ENCODE data around the gene RBM34.
"Not testable (repeated sequence)": the region's sequence is repeated elsewhere in the genome, so short reads cannot be mapped to it uniquely, and the experiment has no call there.

RBM34 gene

GRCh38 chr1:235160957-235161684, at the start of gene RBM34:
RBM34 (minus strand) TSS chr1:235161250; CDS start chr1:235161226, 24 bp downstream.
- peak; percentile 94 for DNase-seq

DNA sequence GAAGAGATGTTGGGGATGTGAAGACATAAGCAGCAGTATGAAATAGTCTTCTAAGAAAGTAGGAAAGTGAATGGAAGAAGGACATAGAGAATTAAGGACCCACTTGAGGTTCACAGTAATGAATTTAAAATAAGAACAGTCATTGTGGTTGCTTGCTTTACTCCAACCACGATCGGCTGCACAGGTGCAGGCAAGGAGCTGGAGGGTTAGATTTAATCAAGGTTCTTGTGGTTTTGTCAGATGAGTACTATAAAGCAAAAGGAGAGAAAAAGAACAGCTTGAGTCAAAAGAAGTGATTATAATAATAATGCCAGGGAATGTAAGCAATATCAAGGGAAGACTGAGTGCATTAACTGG, 46.1 kb upstream of the RBM34 start:
- DNase-seq, result no peak

- no peak for DNase-seq
Observed at GRCh38 chr1:235206533-235207208, 45.6 kb upstream of the RBM34 start.

DNA sequence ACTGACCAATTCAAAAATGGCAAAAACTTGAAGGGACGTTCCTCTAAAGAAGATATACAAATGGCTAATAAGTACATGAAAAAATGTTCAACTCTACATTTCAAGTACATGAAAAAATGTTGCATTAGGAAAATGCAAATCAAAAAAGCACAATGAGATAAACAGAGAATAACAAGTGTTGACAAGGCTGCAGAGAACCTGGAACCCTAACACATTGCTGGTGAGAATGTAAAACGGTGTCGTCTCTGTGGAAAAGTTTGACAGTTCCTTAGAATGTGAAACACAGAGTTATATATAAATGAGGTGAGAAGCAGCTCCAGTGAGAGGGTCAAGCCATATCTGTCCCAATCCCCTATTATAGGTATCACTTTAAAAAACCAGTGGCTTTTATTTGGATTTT, 44.6 kb upstream of the RBM34 start:
- DNase-seq, result no peak

GRCh38 chr1:235203428-235203827, 42.4 kb upstream of the RBM34 start:
- DNase-seq, result no peak

- not testable (repeated sequence) for DNase-seq
Observed at GRCh38 chr1:235202447-235202846, 41.4 kb upstream of the RBM34 start.

- DNase-seq, result no peak
Observed at GRCh38 chr1:235199441-235199840, 38.4 kb upstream of the RBM34 start.

DNA sequence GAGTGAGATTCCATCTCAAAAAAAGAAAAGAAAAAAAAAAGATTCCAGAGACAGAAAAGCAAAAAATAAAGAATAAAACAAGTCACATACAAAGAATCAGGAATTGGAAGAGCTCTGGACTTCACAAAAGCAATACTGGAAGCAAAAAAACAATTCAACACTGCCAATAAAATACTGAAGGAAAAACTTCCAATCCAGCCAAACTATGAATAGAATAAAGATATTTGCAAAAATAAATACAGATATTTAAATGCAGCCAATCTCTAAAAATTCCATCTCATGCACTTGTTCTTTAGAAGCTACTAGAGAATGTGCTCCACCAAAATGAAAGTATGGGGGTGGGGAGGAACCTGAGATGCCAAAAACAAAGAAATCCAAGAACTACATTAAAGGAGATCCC, 29.4 kb upstream of the RBM34 start:
- DNase-seq, result no peak

GRCh38 chr1:235187316-235187715, 26.3 kb upstream of the RBM34 start:
- no peak for DNase-seq

GRCh38 chr1:235181561-235182245, 20.7 kb upstream of the RBM34 start:
- DNase-seq, result no peak

- DNase-seq, result no peak
Observed at GRCh38 chr1:235180916-235181460, 19.9 kb upstream of the RBM34 start.

DNA sequence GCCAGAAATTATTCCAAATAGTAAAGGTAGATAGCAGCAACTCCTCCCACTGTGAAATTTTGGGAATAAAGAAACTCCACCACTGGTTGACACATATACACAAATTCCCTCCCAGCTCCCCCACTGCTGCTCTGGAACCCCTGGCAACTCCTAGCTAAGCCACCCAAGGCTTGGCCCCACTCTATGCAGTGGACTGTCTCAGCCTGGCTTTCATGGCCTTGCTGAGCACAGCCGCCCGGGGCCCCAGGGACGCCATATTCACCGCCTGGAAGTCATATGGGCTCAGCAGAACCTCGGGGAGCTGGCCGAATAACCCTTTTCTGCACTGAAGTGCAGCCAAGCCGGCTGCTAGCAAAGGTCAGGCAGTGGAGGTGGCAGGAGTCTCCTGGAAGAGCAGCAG, 15.4 kb upstream of the RBM34 start:
- DNase-seq, result no peak

DNA sequence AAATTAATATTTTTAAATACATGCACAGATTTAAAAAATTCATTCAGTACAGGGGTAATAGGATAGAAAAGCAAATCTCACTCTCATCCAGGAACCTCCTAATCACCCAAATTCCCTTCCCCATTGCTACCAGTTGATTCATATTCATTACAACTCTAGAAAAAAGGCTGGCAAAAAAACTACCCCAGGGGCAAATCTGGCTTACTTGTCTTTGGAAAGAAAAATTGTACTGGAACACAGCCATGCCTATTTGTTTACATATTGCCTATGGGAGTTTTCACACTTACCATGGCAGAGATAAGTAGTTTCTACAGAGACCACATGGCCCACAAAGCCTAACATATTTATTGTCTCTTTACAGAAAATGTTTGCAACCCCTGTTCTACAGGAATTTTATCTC, 8.9 kb upstream of the RBM34 start:
- DNase-seq, result no peak

GRCh38 chr1:235168375-235168774, 7.3 kb upstream of the RBM34 start:
- no peak for DNase-seq

DNA sequence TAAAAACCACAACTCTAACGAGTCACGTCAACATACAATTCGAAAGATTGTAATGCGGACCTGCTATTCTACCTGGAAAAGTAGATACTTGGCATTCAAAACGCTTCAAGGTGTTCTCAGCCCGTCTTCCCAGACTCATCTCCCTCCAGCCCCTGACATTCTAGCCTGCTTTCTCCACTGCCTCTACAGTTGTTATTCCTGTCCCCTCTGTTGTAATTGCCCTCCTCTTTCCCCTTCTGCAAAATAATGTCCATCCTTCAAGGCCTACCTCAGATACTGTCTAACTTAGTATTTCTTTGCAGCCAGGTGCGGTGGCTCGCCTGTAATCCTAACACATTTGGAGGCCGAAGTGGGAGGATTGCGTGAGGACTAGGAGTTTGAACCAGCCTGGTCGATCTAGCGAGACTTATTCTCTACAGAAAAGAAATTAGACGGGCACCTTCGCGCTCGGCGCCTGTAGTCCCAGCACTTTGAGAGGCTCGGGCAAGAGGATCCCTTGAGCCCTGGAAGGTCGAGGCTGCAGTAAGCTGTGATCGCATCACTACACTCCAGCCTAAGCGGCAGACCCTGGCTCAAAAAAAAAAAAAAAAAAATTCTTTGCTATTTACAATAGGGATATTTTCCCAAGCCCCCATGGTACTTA, 756 bp upstream of the RBM34 start:
- DNase-seq, result no peak

GRCh38 chr1:235160383-235160956, 580 bp downstream of the RBM34 start:
- no peak for DNase-seq

- DNase-seq, result not testable (repeated sequence)
Observed at GRCh38 chr1:235159930-235160329, 1.1 kb downstream of the RBM34 start.

DNA sequence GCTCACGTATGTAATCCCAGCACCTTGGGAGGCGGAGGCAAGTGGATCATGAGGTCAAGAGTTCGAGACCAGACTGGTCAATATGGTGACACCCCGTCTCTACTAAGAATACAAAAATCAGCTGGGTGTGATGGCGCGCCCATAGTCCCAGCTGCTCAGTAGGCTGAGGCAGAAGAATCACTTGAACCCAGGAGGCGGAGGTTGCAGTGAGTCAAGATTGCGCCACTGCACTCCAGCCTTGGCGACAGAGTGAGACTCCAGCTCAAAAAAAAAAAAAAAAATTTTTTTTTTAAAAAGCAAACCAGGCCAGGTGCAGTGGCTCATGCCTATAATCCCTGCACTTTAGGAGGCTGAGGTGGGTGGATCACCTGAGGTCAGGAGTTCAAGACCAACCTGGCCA, 1.8 kb downstream of the RBM34 start:
- DNase-seq, result not testable (repeated sequence)

- no peak for DNase-seq
Observed at GRCh38 chr1:235158680-235159079, 2.4 kb downstream of the RBM34 start.

- DNase-seq, result no peak
Observed at GRCh38 chr1:235157150-235157549, 3.9 kb downstream of the RBM34 start.

DNA sequence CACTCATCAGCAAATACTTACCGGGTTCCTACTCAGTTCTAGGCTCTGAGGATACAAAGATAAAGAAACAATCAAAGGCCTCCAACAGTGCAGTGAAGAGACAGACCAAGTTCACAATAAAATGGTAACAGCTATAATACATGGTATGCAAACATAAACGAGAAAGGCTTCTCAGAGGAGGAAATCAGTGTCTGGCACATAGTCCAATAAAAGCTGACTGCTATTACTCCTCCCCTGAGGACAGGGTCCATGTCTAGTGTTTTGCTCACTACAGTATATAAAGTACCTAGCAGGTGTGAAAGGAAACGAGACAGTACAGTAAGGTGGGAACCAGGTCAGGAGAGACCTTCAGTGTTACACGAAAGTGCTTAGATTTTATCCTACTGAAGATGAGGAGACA, 4.3 kb downstream of the RBM34 start:
- no peak for DNase-seq

GRCh38 chr1:235156265-235156664, 4.8 kb downstream of the RBM34 start:
- no peak for DNase-seq

- DNase-seq, result no peak
Observed at GRCh38 chr1:235152235-235152634, 8.8 kb downstream of the RBM34 start.

All from left hindlimb (tissue), 1 donor.